Keratinocyte (primary cell): ENCODE measurements around the gene TAMM41. TPM values are rescaled to one million over a fixed set of nuclear protein-coding genes. Genes with fewer than 3 reads are reported as not detected.

Experiments used
- DNase-seq: peaks from one replicate; pipeline ENCODE4 v3.0.0-alpha.2; 2011; ENCODE audit warnings: low read depth, missing footprints, low spot score
- FAIRE-seq: peaks from 2 replicates; lab custom pipeline; 2011; peaks lifted over from hg19 to GRCh38; lab: Jason Lieb, UNC
- H2AFZ ChIP-seq: 2 replicates; pipeline ENCODE4 v1.6.0; 2012; ENCODE audit warnings: low read length, control low read depth, inconsistent platforms; ENCODE audit not compliant: control insufficient read depth
- H3K27ac ChIP-seq: 2 replicates; pipeline ENCODE4 v1.5.1; 2011; ENCODE audit warnings: low read length; ENCODE audit not compliant: control insufficient read depth, insufficient read depth
- H3K27me3 ChIP-seq: 3 replicates; pipeline ENCODE4 v1.6.0; 2011; ENCODE audit warnings: low read length; ENCODE audit not compliant: control insufficient read depth, insufficient read depth; ENCODE audit errors: extremely low read depth
- H3K36me3 ChIP-seq, 2 experiments: 2 replicates in 1 of 2; 3 replicates in 1 of 2; pipeline ENCODE4 v1.5.1; 2011; ENCODE audit warnings: low read length in 2 of 2, mild to moderate bottlenecking in 1 of 2; ENCODE audit not compliant: control insufficient read depth in 2 of 2, insufficient read depth in 2 of 2; ENCODE audit errors: extremely low read depth in 1 of 2
- H3K4me1 ChIP-seq: 3 replicates; pipeline ENCODE4 v1.5.1; 2011; ENCODE audit warnings: low read length; ENCODE audit not compliant: control insufficient read depth, insufficient read depth; ENCODE audit errors: extremely low read depth
- H3K4me2 ChIP-seq: 3 replicates; pipeline ENCODE4 v1.6.0; 2011; ENCODE audit warnings: low read depth, low read length; ENCODE audit not compliant: control insufficient read depth, insufficient read depth; ENCODE audit errors: extremely low read depth
- H3K4me3 ChIP-seq, 3 experiments: fragments of 200-600 bp in 1 of 3; sonication (generic) in 1 of 3; 2 replicates in 2 of 3; 3 replicates in 1 of 3; pipeline ENCODE4 v1.5.1; 2011 to 2016; ENCODE audit warnings: low read length in 3 of 3, mild to moderate bottlenecking in 3 of 3, control low read depth in 2 of 3, inconsistent platforms in 1 of 3, low read depth in 1 of 3, mixed read lengths in 1 of 3, mixed run types in 1 of 3, moderate library complexity in 1 of 3; ENCODE audit not compliant: control insufficient read depth in 2 of 3, insufficient read depth in 2 of 3; ENCODE audit errors: extremely low read depth in 1 of 3
- H3K79me2 ChIP-seq: 2 replicates; pipeline ENCODE4 v1.6.0; 2012; ENCODE audit warnings: low read length; ENCODE audit not compliant: control insufficient read depth, insufficient read depth
- H3K9ac ChIP-seq: 3 replicates; pipeline ENCODE4 v1.6.0; 2011; ENCODE audit warnings: low read length; ENCODE audit not compliant: control insufficient read depth, insufficient read depth; ENCODE audit errors: extremely low read depth
- H3K9me1 ChIP-seq: 3 replicates; pipeline ENCODE4 v1.6.0; 2011; ENCODE audit warnings: low read length; ENCODE audit not compliant: control insufficient read depth, insufficient read depth; ENCODE audit errors: extremely low read depth
- H3K9me3 ChIP-seq: 2 replicates; pipeline ENCODE4 v1.5.1; 2012; ENCODE audit warnings: low read depth, low read length; ENCODE audit not compliant: control insufficient read depth
- H4K20me1 ChIP-seq: 3 replicates; pipeline ENCODE4 v1.6.0; 2011; ENCODE audit warnings: low read length; ENCODE audit not compliant: control insufficient read depth, insufficient read depth; ENCODE audit errors: extremely low read depth
- CTCF ChIP-seq, 3 experiments: IDR thresholded peaks in 1 of 3; conservative IDR thresholded peaks in 1 of 3; optimal IDR thresholded peaks in 1 of 3; 2 replicates in 2 of 3; 3 replicates in 1 of 3; pipeline versions ENCODE3 to v1.5.1; 2011; ENCODE audit warnings: low read length in 3 of 3, mild to moderate bottlenecking in 3 of 3, moderate library complexity in 2 of 3, control low read depth in 1 of 3, inconsistent platforms in 1 of 3; ENCODE audit not compliant: insufficient read depth in 2 of 3; ENCODE audit errors: extremely low read depth in 1 of 3
- EZH2 ChIP-seq: IDR thresholded peaks from one replicate; pipeline ENCODE4 v1.6.1; 2012; ENCODE audit warnings: inconsistent platforms, mild to moderate bottlenecking, low read length, moderate library complexity
- dilution Hi-C: fragments of 300-500 bp; cut with MboI; formaldehyde crosslinking; loops from one replicate; pipeline ENCODE4 v1.7.0; 2020; ENCODE audit warnings: low sequenced_read_pairs; ENCODE audit not compliant: extremely low pct_ligation_motif_present
- polyA plus RNA-seq, 5 experiments: library from polyadenylated mRNA; depleted of rRNA in 3 of 5; stranded (reverse) in 3 of 5; stranded (forward) in 1 of 5; unstranded in 1 of 5; fragments of >200 nt; gene quantifications; 1 replicate in 1 of 5; 2 replicates in 3 of 5; 3 replicates in 1 of 5; pipeline versions ENCODE4 v1.2.1 to v1.2.3, GENCODE V29; 2011 to 2012; ENCODE audit warnings: missing spikeins in 2 of 5, low read depth in 1 of 5, low replicate concordance in 1 of 5

Gene TAMM41
- polyA plus RNA-seq, 1 donor (not counting 4 experiments of a cell fraction or from before 2014, with no cell fraction given): 22.9 TPM

- FAIRE-seq: no peak
- Histone ChIP-seq H3K4me2 (no peak overlapping the region), H2AFZ (no peak overlapping the region)
Measured at GRCh38 chr3:11847607-11848006, 922 bp upstream of the TAMM41 start.

GRCh38 chr3:11845651-11846050 is 1.0 kb downstream of the TAMM41 start:
- H3K27me3 ChIP-seq: no peaks in the 10 kb centered on the region
- H4K20me1 ChIP-seq: no peaks in the 10 kb centered on the region
- DNase-seq: no peak
- TF ChIP-seq CTCF (optimal IDR thresholded peaks at IDR 0.05 in 1 of 3, IDR thresholded peaks at IDR 0.05 in 1 of 3, conservative IDR thresholded peaks at IDR 0.05 in 1 of 3; ENCODE audit: extremely low read depth in 1 of 3, insufficient read depth in 2 of 3, low read length in 3 of 3) (no peak), EZH2 (no peak)
- H2AFZ ChIP-seq: no peak overlapping the region
- H3K9me3 ChIP-seq: no peaks in the 10 kb centered on the region
- H3K4me1 ChIP-seq: peaks cover 12% of the 10 kb centered on the region
- H3K4me3 ChIP-seq: peak overlapping the region; percentile 56 to 85 (median 76)
- dilution Hi-C loops: no loop called here
- no peak for FAIRE-seq
- peaks cover 38% of the 10 kb centered on the region for H3K79me2 ChIP-seq
- H3K9ac ChIP-seq: peak overlapping the region; percentile 92
- peak overlapping the region; percentile 72 for H3K4me2 ChIP-seq
- H3K9me1 ChIP-seq: no peaks in the 10 kb centered on the region
- peaks cover 12 to 22% of the 10 kb centered on the region in 2 experiments for H3K36me3 ChIP-seq
- peak overlapping the region; percentile 84 for H3K27ac ChIP-seq

More at GRCh38 chr3:11847607-11848006, 922 bp upstream of the TAMM41 start:
- Histone ChIP-seq H3K27ac (no peak overlapping the region), H3K27me3 (peaks cover 10% of the 10 kb centered on the region), H3K9ac (no peak overlapping the region), H3K4me1 (peaks cover 12% of the 10 kb centered on the region), H3K9me3 (no peaks in the 10 kb centered on the region), H3K4me3 (no peak overlapping the region), H3K36me3 (peaks cover 6 to 11% of the 10 kb centered on the region in 2 experiments), H3K9me1 (no peaks in the 10 kb centered on the region), H3K79me2 (peaks cover 33% of the 10 kb centered on the region), H4K20me1 (no peaks in the 10 kb centered on the region)
- TF ChIP-seq CTCF (optimal IDR thresholded peaks at IDR 0.05 in 1 of 3, IDR thresholded peaks at IDR 0.05 in 1 of 3, conservative IDR thresholded peaks at IDR 0.05 in 1 of 3; ENCODE audit: extremely low read depth in 1 of 3, insufficient read depth in 2 of 3, low read length in 3 of 3) (peak in 2 of 3 experiments; percentile 29 to 49), EZH2 (no peak)
- DNase-seq: no peak
- dilution Hi-C loops: no loop called here
